GM23248 (cell line): ENCODE measurements around the gene CSTPP1.

ENCODE experiments used
- EZH2 ChIP-seq: fragments of 200-600 bp; sonication (generic); IDR thresholded peaks from 2 replicates; pipeline ENCODE4 v1.6.1; 2018; ENCODE audit warnings: antibody characterized with exemption, mild to moderate bottlenecking; ENCODE audit not compliant: insufficient read depth, poor library complexity, severe bottlenecking
- EZH2phosphoT487 ChIP-seq: fragments of 200-600 bp; sonication (generic); IDR thresholded peaks from 2 replicates; pipeline ENCODE4 v1.6.1; 2018; ENCODE audit warnings: antibody characterized with exemption, moderate library complexity, mild to moderate bottlenecking, low read depth; ENCODE audit not compliant: insufficient read depth

GRCh38 chr11:47181271-47181670 lies 244.7 kb downstream of the CSTPP1 start:
- TF ChIP-seq EZH2 (no peak), EZH2phosphoT487 (no peak)
